Mesenchymal stem cell (in vitro differentiated cells and primary cell): Measurements from ENCODE around the gene BNIP5.

Source experiments
- DNase-seq: peaks from one replicate; pipeline ENCODE4 v3.0.0-alpha.2; 2013
- H2AFZ ChIP-seq: one replicate; pipeline ENCODE4 v1.6.1; 2013; ENCODE audit warnings: low read depth, mild to moderate bottlenecking, control low read depth, inconsistent platforms, low read length, moderate library complexity
- H2AK5ac ChIP-seq: 2 replicates; pipeline ENCODE4 v1.6.1; 2013; ENCODE audit warnings: low read length, moderate library complexity, mild to moderate bottlenecking, inconsistent platforms; ENCODE audit not compliant: severe bottlenecking
- H2BK120ac ChIP-seq: one replicate; pipeline ENCODE4 v1.6.1; 2013; ENCODE audit warnings: low read depth, mild to moderate bottlenecking, inconsistent platforms, low read length, moderate library complexity
- H2BK12ac ChIP-seq, 2 experiments: one replicate each; pipeline ENCODE4 v1.6.1; 2013; ENCODE audit warnings: inconsistent platforms in 2 of 2, low read length in 2 of 2, mild to moderate bottlenecking in 2 of 2, moderate library complexity in 2 of 2, control low read depth in 1 of 2
- H2BK15ac ChIP-seq: one replicate; pipeline ENCODE4 v1.6.1; 2013; ENCODE audit warnings: mild to moderate bottlenecking, low read depth, inconsistent platforms; ENCODE audit not compliant: poor library complexity, severe bottlenecking
- H2BK5ac ChIP-seq: 2 replicates; pipeline ENCODE4 v1.6.1; 2013; ENCODE audit warnings: low read depth, mild to moderate bottlenecking, low read length, control low read depth, inconsistent platforms; ENCODE audit not compliant: poor library complexity, severe bottlenecking
- H3K14ac ChIP-seq, 2 experiments: one replicate each; pipeline ENCODE4 v1.6.1; 2013; ENCODE audit warnings: inconsistent platforms in 2 of 2, low read length in 2 of 2, control low read depth in 1 of 2, mild to moderate bottlenecking in 1 of 2, moderate library complexity in 1 of 2
- H3K18ac ChIP-seq, 2 experiments: one replicate each; pipeline ENCODE4 v1.6.1; 2013; ENCODE audit warnings: inconsistent platforms in 2 of 2, low read length in 2 of 2, control low read depth in 1 of 2, low read depth in 1 of 2, mild to moderate bottlenecking in 1 of 2
- H3K23ac ChIP-seq, 2 experiments: one replicate each; pipeline ENCODE4 v1.6.1; 2013; ENCODE audit warnings: inconsistent platforms in 2 of 2, low read length in 2 of 2, mild to moderate bottlenecking in 2 of 2, moderate library complexity in 2 of 2, control low read depth in 1 of 2
- H3K27ac ChIP-seq: 2 replicates; pipeline ENCODE4 v1.5.1; 2013; ENCODE audit warnings: mild to moderate bottlenecking, moderate library complexity, low read length, control low read depth, inconsistent platforms; ENCODE audit not compliant: poor library complexity, severe bottlenecking
- H3K27me3 ChIP-seq, 2 experiments: 2 replicates each; pipeline versions ENCODE4 v1.6.1 to v1.7.0; 2013; ENCODE audit warnings: low read length in 2 of 2, mild to moderate bottlenecking in 2 of 2, moderate library complexity in 2 of 2, control low read depth in 1 of 2, inconsistent platforms in 1 of 2; ENCODE audit not compliant: control insufficient read depth in 1 of 2, insufficient read depth in 1 of 2
- H3K36me3 ChIP-seq, 2 experiments: 2 replicates each; pipeline versions ENCODE4 v1.6.1 to v1.7.0; 2013; ENCODE audit warnings: low read length in 2 of 2, control low read depth in 1 of 2, inconsistent platforms in 1 of 2, low read depth in 1 of 2, mild to moderate bottlenecking in 1 of 2; ENCODE audit not compliant: insufficient read depth in 2 of 2, control insufficient read depth in 1 of 2
- H3K4ac ChIP-seq, 2 experiments: one replicate each; pipeline ENCODE4 v1.6.1; 2013; ENCODE audit warnings: inconsistent platforms in 2 of 2, low read length in 2 of 2, mild to moderate bottlenecking in 2 of 2, moderate library complexity in 2 of 2, control low read depth in 1 of 2, low read depth in 1 of 2
- H3K4me1 ChIP-seq: 2 replicates; pipeline ENCODE4 v1.6.1; 2013; ENCODE audit warnings: low read depth, low read length, control low read depth; ENCODE audit not compliant: control insufficient read depth, insufficient read depth
- H3K4me2 ChIP-seq: 2 replicates; pipeline ENCODE4 v1.6.1; 2013; ENCODE audit warnings: low read length, mild to moderate bottlenecking, inconsistent platforms; ENCODE audit not compliant: poor library complexity, severe bottlenecking
- H3K4me3 ChIP-seq, 2 experiments: 2 replicates each; pipeline versions ENCODE4 v1.5.1 to v1.7.0; 2013; ENCODE audit warnings: low read length in 2 of 2, mild to moderate bottlenecking in 2 of 2, control low read depth in 1 of 2, low read depth in 1 of 2; ENCODE audit not compliant: insufficient read depth in 1 of 2
- H3K79me1 ChIP-seq: replicated peaks from 2 replicates; pipeline ENCODE4 v1.6.1; 2013; ENCODE audit warnings: mild to moderate bottlenecking, control low read depth, low read length, inconsistent platforms; ENCODE audit not compliant: poor library complexity, severe bottlenecking
- H3K9ac ChIP-seq: 2 replicates; pipeline ENCODE4 v1.7.0; 2013; ENCODE audit warnings: mild to moderate bottlenecking, low read length, moderate library complexity
- H3K9me3 ChIP-seq: 2 replicates; pipeline ENCODE4 v1.7.0; 2013; ENCODE audit warnings: mild to moderate bottlenecking, low read length; ENCODE audit not compliant: control insufficient read depth
- H4K8ac ChIP-seq: one replicate; pipeline ENCODE4 v1.6.1; 2013; ENCODE audit warnings: inconsistent platforms, mild to moderate bottlenecking, low read length, moderate library complexity
- H4K91ac ChIP-seq: one replicate; pipeline ENCODE4 v1.6.1; 2013; ENCODE audit warnings: mild to moderate bottlenecking, low read length, inconsistent platforms
- WGBS: methylation state at CpG from one replicate; pipeline ENCODE4 v1.1.7; 2013; ENCODE audit warnings: mixed read lengths; 5-methylcytosine and 5-hydroxymethylcytosine counted together

Gene BNIP5

DNA sequence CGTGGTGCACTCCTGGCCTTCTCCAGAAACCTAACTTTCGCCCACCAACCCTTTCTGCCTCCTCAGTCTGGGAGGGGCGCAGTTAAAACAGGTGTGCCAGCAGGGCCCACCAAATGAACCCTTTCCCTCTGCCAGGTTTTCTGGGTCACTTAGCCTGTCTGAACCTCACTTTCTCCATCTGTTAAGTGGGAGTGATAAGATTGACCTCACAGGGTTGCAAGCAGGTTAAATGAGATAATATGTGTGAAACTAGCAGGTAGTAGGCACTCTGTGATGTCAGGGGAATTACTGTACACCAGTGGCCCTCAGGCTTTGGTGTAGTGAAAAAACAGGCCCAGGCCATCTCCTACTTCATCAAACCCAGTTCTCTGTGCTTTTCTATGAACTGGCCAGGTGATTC, 14.1 kb downstream of the BNIP5 start:
- H3K27me3 ChIP-seq: peaks cover 44 to 69% of the 10 kb centered on the region in 2 experiments
- peaks cover 4% of the 10 kb centered on the region for H3K4me1 ChIP-seq
- WGBS: 64% methylated on average over 3 of the region's 3 CpGs

DNA sequence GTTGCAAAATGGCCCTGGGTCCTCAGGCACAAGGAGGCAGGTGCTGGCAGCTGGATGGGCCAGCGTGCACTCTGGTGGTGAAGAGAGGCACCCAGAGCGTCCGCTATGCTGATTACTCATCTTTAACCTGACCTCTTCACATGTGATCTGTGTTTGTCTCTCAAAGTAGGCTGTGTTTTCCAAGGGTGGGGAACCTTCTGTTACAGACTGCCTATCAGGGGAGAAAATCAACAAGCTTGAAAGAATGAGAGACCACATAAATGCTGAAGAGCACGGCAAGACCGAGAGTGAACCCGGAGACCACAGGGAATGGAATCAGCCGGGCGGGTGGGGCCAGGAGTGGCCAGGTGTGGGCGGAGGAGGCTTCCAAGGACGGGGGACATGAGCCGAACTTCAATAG, 16.2 kb downstream of the BNIP5 start:
- H2AFZ ChIP-seq: no peak overlapping the region
- H2BK120ac ChIP-seq: no peak overlapping the region
- H3K4me3 ChIP-seq: no peak overlapping the region
- H2AK5ac ChIP-seq: no peak overlapping the region
- H3K79me1 ChIP-seq: no peaks in the 10 kb centered on the region
- H2BK12ac ChIP-seq: no peak overlapping the region
- H3K27me3 ChIP-seq: peaks cover 38 to 69% of the 10 kb centered on the region in 2 experiments
- H2BK15ac ChIP-seq: no peak overlapping the region
- 89% methylated on average over 9 of the region's 11 CpGs for WGBS
- peaks cover 4% of the 10 kb centered on the region for H3K4me1 ChIP-seq
- no peak for DNase-seq
- H3K27ac ChIP-seq: no peak overlapping the region
- H3K4me2 ChIP-seq: no peak overlapping the region
- no peak overlapping the region for H3K4ac ChIP-seq
- H4K91ac ChIP-seq: no peak overlapping the region
- no peaks in the 10 kb centered on the region for H3K9me3 ChIP-seq
- no peak overlapping the region for H3K14ac ChIP-seq
- no peak overlapping the region for H3K9ac ChIP-seq
- no peak overlapping the region for H4K8ac ChIP-seq
- no peak overlapping the region for H2BK5ac ChIP-seq
- H3K36me3 ChIP-seq: no peaks in the 10 kb centered on the region
- no peak overlapping the region for H3K23ac ChIP-seq
- no peak overlapping the region for H3K18ac ChIP-seq

More for the DNA sequence above, 14.1 kb downstream of the BNIP5 start:
- Histone ChIP-seq H3K18ac (no peak overlapping the region), H3K14ac (no peak overlapping the region), H3K79me1 (no peaks in the 10 kb centered on the region), H2AK5ac (no peak overlapping the region), H2BK12ac (no peak overlapping the region), H2BK15ac (no peak overlapping the region), H3K4me2 (no peak overlapping the region), H3K23ac (no peak overlapping the region), H3K9ac (no peak overlapping the region), H3K9me3 (no peaks in the 10 kb centered on the region), H2AFZ (no peak overlapping the region), H2BK120ac (no peak overlapping the region), H2BK5ac (no peak overlapping the region), H3K4me3 (no peak overlapping the region), H3K36me3 (no peaks in the 10 kb centered on the region), H3K4ac (no peak overlapping the region), H3K27ac (no peak overlapping the region), H4K8ac (no peak overlapping the region), H4K91ac (no peak overlapping the region)
- DNase-seq: no peak

DNA sequence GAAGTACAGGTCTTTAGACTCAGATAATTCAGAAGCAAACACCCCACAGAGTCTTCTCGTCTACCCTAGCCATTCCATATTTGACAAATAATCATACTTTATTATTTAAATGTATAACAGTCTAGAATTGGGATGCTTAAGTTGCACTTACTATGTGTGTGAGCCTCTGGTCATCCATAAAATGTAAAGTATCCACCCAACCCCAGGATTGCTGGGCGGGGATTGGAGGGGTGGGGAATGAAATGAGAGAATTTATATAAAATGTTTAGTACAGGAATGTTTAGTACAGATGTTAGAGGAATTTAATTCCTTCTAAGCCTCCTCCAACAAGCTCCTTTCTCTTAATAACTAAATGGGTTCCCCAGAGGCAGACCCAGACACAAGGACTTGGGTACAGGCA, 16.9 kb downstream of the BNIP5 start:
- no peak overlapping the region for H3K4me2 ChIP-seq
- no peaks in the 10 kb centered on the region for H3K36me3 ChIP-seq
- no peak overlapping the region for H3K14ac ChIP-seq
- H4K91ac ChIP-seq: no peak overlapping the region
- H2AFZ ChIP-seq: no peak overlapping the region
- no peak overlapping the region for H2BK120ac ChIP-seq
- H2AK5ac ChIP-seq: no peak overlapping the region
- no peak overlapping the region for H2BK15ac ChIP-seq
- no peak overlapping the region for H3K9ac ChIP-seq
- H4K8ac ChIP-seq: no peak overlapping the region
- no peak overlapping the region for H2BK12ac ChIP-seq
- no peak for DNase-seq
- H2BK5ac ChIP-seq: no peak overlapping the region
- no peak overlapping the region for H3K23ac ChIP-seq
- no peak overlapping the region for H3K27ac ChIP-seq
- no peak overlapping the region for H3K4ac ChIP-seq
- no peaks in the 10 kb centered on the region for H3K79me1 ChIP-seq
- peaks cover 35 to 66% of the 10 kb centered on the region in 2 experiments for H3K27me3 ChIP-seq
- no peaks in the 10 kb centered on the region for H3K9me3 ChIP-seq
- no peak overlapping the region for H3K18ac ChIP-seq
- no CpG with 5 or more reads among the region's 2 CpGs for whole genome bisulfite sequencing
- no peak overlapping the region for H3K4me3 ChIP-seq
- H3K4me1 ChIP-seq: peaks cover 3% of the 10 kb centered on the region

DNA sequence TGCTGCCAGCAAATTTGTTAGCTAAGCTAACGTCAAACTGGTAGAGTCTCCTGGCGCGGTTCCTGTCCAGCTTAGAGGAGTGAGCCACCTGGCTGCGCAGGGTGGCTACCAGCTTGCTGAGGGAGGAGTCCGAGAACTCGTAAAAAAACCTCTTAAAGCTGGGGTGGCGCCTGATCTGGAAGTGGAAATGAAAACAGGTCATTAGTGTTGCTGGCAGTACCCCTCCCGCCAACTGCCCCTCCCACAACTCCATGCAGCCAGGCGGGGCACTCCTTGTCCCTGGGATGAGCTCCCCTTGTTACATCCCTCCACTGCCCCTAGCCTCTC, 17.3 kb downstream of the BNIP5 start:
- Histone ChIP-seq H3K23ac (no peak overlapping the region), H3K18ac (no peak overlapping the region), H2BK15ac (no peak overlapping the region), H3K36me3 (no peaks in the 10 kb centered on the region), H2BK120ac (no peak overlapping the region), H3K4me3 (no peak overlapping the region), H3K79me1 (no peaks in the 10 kb centered on the region), H3K4me2 (no peak overlapping the region), H2BK5ac (no peak overlapping the region), H2AFZ (no peak overlapping the region), H3K9ac (no peak overlapping the region), H3K27ac (no peak overlapping the region), H3K4me1 (peaks cover 2% of the 10 kb centered on the region), H3K4ac (no peak overlapping the region), H3K14ac (no peak overlapping the region), H4K8ac (no peak overlapping the region), H2AK5ac (no peak overlapping the region), H3K9me3 (no peaks in the 10 kb centered on the region), H4K91ac (no peak overlapping the region), H3K27me3 (peaks cover 39 to 68% of the 10 kb centered on the region in 2 experiments), H2BK12ac (no peak overlapping the region)
- no peak for DNase-seq
- 85% methylated on average over 8 of the region's 9 CpGs for WGBS
